Measurements from ENCODE around the gene PLEKHO1.
"Not testable (repeated sequence)": the region's sequence is repeated elsewhere in the genome, so short reads cannot be mapped to it uniquely, and the experiment has no call there.

Gene PLEKHO1

GRCh38 chr1:150149271-150150132, at the start of gene PLEKHO1:
PLEKHO1 (plus strand) TSS chr1:150149916; CDS start chr1:150150258, 342 bp downstream.
- peak; percentile 91 for DNase-seq

GRCh38 chr1:150102986-150103385, 46.7 kb upstream of the PLEKHO1 start:
- no peak for DNase-seq

GRCh38 chr1:150106341-150106740, 43.4 kb upstream of the PLEKHO1 start:
- DNase-seq = no peak

GRCh38 chr1:150109586-150109985, 40.1 kb upstream of the PLEKHO1 start:
- no peak for DNase-seq

- no peak for DNase-seq
These were observed 39.6 kb upstream of the PLEKHO1 start for GRCh38 chr1:150110116-150110515.

GRCh38 chr1:150111670-150112069, 38.0 kb upstream of the PLEKHO1 start:
- no peak for DNase-seq

- DNase-seq = no peak
These were observed 34.6 kb upstream of the PLEKHO1 start for GRCh38 chr1:150115121-150115520.

- DNase-seq = no peak
These were observed 31.0 kb upstream of the PLEKHO1 start for GRCh38 chr1:150118716-150119115.

GRCh38 chr1:150121236-150121862, 28.4 kb upstream of the PLEKHO1 start:
- DNase-seq = no peak

GRCh38 chr1:150126811-150127210, 22.9 kb upstream of the PLEKHO1 start:
- no peak for DNase-seq

GRCh38 chr1:150127464-150127863, 22.3 kb upstream of the PLEKHO1 start:
- DNase-seq = no peak

GRCh38 chr1:150127868-150128267, 21.8 kb upstream of the PLEKHO1 start:
- DNase-seq = no peak

- DNase-seq = no peak
These were observed 17.3 kb upstream of the PLEKHO1 start for GRCh38 chr1:150132372-150132771.

GRCh38 chr1:150134537-150134936, 15.2 kb upstream of the PLEKHO1 start:
- DNase-seq = no peak

GRCh38 chr1:150135400-150135799, 14.3 kb upstream of the PLEKHO1 start:
- DNase-seq = not testable (repeated sequence)

GRCh38 chr1:150138044-150138443, 11.7 kb upstream of the PLEKHO1 start:
- no peak for DNase-seq

- no peak for DNase-seq
These were observed 8.3 kb upstream of the PLEKHO1 start for GRCh38 chr1:150141452-150141851.

- DNase-seq = no peak
These were observed 7.6 kb upstream of the PLEKHO1 start for GRCh38 chr1:150142083-150142482.

- DNase-seq = no peak
These were observed 5.1 kb upstream of the PLEKHO1 start for GRCh38 chr1:150144606-150145005.

- DNase-seq = not testable (repeated sequence)
These were observed 3.7 kb upstream of the PLEKHO1 start for GRCh38 chr1:150146016-150146415.

- DNase-seq = no peak
These were observed 2.7 kb upstream of the PLEKHO1 start for GRCh38 chr1:150146849-150147542.

- no peak for DNase-seq
These were observed 862 bp upstream of the PLEKHO1 start for GRCh38 chr1:150148837-150149270.
